HG03354 (cell line): ENCODE data around the gene PGLYRP2.

ENCODE experiments used
- ATAC-seq: cut with Tn5 transposase; IDR thresholded peaks from one replicate; pipeline ENCODE4 v1.9.1; 2021; ENCODE audit warnings: mild to moderate bottlenecking; ENCODE audit not compliant: unreplicated experiment, poor library complexity, severe bottlenecking

The PGLYRP2 gene

DNA sequence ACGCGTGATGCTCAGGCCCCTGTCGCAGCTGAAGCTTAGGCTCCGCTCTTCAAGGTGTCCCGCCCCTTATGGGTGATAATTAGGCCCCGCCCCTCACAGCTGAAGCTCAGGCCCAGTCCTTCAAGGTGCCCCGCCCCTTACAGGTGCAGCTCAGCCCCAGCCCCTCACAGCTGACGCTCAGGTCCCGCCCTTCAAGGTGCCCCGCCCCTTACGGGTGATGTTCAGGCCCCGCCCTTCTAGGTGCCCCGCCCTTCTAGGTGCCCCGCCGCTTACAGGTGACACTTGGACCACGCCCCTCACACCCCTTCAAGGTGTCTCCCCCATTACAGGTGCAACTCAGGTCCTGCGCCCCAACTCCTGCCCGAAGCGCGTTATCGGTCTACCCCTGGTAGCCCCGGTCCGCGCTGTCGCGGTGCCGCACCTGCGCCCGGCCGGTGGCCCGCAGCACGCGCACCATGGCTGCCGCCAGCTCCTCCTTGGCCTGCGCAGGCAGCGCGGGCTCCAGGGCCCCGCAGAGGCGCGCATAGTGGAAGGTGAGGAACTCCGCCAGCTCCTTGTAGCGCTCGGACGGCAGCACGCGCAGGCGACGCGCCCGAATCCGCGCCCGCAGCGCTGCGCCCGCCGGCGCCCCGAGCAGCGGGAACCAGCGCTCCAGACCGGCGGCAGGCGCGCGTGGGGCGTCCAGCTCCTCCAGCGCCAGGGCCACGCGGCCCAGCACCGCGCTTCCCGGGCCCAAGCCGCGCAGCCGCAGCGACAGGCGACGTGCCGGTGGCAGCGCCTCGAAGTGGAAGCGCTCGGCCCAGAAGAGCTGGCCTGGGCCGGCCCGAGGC, 22.2 kb downstream of the PGLYRP2 start:
- ATAC-seq, result no peak

DNA sequence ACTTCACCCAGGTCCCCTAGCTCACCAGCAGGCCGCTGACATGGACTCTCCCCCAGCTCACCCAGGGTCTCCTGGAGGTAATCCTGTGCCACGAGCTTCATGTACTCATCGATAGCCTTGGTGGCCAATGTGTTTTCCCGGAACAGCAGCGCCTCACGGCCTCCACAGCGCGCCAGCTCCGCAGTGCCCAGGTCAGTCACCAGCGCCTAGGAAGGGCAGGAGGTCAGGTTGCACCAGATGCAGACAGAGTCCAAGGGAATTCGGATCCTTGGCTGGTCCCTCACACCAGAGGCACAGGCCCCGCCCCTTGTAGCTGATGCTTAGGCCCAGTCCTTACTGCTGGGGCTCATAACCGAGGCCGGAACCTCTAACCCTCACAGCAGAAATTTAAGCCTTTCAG, 22.9 kb downstream of the PGLYRP2 start:
- ATAC-seq, result no peak

DNA sequence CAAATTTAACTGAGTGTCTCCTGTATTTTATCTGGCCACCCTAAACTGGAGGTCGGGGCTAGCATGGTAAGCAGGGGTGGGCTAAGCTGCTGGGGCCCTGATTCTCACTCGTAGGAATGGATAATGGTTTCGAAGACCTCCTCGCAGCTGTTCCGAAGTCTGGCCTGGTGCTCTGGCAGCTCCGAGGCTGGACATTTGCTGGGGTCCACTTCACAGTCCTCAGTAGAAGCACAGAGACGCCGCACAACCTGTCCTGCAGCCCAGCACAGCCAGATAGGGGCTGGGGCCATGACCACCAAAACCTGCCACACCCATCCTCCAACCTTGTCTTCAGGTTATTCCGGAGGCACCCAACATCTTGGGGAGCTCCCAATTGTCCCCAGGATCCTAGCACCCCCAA, 23.3 kb downstream of the PGLYRP2 start:
- no peak for ATAC-seq

DNA sequence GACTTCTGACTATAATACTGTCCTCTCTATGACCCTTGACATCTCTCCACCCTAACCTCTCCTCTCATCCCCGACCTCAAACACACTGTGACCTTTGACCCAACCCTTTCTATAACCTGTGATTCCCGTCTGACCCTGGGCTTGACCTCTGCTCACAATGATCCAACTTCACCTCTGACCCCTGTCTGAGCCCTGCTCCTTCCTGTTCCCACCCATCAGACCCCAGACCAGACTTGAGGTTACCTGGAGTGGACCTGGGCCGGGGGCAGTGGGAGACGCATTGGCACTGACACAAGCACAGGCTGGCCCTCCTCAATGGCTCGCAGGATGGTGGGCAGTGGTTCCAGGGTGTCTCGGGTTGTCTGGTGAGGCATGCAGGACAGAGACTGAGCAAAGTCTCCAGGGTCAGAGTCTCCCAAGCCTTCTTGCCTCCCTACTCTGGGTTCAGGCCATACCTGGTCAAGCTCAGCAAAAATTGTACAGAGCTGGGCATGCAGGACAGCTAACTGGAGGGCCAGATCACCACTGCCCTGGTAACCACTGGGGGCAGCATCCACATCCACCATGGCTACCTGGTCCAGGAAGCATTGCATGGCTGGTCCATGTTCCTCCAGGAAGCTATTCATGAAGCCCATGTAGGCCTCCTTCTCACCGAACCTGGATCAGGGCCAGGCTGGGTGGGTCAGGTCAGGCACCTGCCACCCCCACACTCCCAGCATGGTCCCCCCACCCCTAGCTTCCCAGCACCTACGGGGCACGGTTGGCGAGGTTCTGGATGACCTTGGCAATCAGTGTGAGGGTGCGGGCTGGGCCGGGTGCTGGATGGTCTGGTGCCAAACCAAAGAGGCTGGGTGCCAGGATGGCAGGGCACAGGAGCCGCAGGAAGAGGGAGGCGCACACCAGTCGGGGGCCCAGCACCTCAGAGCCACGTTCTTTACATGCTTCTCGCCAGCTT, 25.1 kb downstream of the PGLYRP2 start:
- ATAC-seq, result no peak

DNA sequence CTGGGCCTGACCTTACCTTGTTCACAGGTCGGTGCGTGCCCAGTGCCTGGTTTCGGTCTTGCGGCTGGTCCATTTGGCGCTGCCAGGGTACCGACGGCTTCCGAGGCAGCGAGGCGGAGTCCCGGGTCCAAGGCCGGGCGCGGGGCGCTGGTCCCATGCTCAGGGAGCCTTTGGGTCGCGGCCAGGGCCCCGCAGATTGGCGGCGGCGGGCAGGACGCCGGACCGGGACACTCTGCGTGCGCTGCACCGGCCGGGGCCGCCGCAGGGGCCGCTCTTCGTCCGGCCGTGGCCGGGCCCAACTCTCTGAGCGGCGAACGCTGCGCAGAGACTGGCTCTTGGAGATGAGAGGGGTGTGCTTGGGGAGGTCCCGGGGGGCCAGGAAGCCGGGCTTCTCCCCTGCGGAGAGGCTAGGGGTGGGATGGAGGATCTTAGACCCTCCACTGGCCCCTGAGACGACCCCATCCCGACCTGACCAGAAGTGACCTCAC, 26.2 kb downstream of the PGLYRP2 start:
- ATAC-seq, result no peak

DNA sequence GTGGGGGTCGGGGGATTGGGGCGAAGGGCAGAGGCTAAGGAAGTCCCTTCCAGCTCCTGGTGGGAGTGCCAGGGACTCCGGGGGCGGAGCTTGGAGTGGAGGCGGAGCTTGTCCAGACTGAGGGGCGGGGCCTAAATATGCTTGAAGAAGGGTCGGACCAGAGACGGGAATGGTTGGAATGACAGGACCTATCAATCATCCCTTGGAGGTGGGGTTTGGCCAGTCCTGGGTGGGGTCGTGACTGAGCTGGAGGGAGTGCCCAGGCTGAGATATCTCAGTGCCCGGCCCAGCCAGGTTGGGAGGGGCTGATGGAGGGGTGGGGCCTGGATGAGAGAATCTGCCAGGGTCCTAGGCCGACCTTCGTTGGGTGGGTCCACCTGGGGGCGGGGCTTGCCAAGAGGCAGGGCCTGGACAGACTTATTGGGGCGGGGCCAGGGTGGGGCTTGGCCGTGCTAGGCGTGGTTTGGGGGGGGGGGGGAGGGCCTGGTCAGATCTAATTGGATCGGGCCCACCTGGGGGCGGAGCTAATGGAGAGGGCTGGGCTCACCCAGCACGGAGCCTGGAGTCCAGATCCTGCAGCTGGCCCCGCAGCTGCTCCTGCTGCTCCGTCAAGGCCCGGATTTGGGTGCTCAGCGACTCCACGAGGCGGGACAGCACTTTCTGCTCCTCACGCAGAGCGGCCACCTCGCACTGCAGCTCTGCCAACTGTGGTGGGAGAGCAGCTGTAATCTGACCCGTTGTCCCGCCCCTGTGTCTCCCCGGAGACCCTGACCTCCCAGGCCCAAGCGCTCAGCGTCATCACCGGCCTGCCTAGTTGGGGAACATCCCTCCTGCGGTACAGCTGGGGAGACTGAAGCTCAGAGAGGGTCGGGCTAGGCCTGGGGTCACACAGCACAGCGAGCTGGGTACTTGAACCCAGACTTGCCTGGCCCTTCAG, 26.9 kb downstream of the PGLYRP2 start:
- ATAC-seq, result no peak

DNA sequence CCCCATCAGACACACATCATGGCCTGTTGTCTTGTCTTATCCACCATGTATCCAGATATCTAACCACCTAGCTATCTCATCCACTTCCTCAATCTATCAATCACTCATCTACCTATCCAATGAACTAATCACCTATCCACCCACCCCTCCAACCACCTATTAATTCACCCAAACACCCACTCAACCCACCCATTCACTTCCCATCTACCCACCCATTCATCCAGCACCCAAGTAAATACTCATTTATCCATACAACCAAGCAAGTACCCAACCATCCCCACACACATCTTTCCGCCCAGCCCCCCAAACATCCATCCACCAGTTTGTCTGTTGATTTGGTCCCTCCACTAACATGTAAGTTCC, 28.8 kb downstream of the PGLYRP2 start:
- no peak for ATAC-seq

DNA sequence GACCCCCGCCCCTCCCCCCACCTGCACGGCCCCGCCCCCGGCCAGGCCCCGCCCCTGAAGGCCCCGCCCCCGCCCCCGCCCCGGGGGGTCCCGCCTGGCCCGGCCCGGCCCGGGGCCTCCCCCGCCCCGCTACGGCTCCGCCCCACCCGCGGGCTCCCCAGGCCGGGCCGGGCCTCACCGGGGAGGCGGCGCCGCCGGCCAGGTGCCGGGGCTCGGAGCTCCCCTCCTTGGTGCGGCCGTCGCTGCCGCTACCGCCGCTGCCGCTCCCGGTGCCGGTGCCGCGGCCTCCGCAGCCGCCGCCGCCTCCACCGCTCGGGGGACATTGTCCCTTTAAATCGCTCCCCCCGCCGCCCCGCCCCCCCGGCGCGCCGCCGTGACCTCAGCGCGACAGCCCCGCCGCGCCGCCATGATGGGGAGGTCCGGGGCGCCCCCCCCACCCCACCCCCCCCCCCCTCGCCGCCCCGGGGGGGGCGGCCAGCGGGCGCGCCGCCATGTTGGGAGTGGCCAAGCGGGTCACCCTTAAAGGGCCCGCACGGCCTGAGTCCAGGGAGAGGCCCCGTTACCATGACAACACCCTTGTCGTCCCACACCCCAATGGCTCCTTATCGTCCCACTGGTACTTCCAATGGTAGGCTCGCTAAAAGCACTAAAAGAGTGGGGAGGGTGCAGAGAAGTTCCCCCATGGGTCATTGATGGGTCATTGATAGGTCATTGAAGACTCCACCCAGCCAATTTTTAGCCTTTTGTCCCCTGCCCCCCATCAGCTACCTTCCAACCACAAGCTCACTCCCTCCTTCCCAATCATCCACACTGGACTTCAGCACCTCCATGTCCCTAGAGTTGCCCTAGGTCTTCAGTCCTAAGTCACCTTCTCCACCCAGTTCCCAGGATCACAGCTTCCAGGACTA, 29.4 kb downstream of the PGLYRP2 start, which contains the start of gene WIZ:
Gene WIZ (minus strand): TSS at position 337 of the 908 bp plus-strand sequence. CDS start 1,649 bp downstream, outside the sequence.
- ATAC-seq, result peak; percentile 50

DNA sequence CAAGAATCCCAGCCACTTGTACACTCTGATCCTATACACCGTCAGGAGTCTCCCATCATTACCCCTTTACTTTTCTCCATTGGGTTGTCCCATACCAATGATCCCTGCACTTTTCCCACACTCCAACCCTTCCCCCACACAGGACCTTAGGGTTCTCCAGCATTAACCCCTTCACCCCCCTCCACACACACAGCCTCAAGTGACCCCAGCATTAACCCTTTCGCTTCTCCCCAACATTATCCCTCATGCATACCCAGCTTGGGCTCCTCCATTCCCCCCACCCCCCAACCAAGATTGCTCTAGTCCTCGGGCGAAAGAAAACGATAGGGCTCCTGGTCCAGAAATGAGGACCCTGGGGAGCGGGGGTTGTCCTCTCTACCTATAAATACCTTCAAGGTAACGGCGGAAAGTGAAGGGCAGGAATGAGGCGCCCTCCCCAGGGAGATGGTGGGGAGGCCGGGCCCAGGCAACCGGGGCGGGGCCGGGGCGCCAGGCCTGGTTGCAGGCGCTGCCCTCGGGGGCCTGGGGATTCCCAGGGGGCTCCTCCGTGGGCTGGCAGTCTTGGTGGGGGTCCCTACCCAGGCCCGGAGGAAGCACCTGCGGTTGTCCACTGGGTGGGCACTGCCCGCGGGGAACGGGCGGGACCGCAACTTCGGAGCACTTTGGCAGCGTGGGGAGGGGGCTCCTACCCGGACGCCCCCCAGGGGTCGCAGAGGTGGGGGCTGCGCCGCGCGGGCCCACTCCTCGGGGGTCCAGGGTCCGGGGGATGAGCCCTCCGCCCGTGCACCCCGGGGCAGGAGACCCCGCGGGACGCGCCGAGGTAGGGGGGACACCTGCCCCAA, 30.3 kb downstream of the PGLYRP2 start:
- no peak for ATAC-seq

DNA sequence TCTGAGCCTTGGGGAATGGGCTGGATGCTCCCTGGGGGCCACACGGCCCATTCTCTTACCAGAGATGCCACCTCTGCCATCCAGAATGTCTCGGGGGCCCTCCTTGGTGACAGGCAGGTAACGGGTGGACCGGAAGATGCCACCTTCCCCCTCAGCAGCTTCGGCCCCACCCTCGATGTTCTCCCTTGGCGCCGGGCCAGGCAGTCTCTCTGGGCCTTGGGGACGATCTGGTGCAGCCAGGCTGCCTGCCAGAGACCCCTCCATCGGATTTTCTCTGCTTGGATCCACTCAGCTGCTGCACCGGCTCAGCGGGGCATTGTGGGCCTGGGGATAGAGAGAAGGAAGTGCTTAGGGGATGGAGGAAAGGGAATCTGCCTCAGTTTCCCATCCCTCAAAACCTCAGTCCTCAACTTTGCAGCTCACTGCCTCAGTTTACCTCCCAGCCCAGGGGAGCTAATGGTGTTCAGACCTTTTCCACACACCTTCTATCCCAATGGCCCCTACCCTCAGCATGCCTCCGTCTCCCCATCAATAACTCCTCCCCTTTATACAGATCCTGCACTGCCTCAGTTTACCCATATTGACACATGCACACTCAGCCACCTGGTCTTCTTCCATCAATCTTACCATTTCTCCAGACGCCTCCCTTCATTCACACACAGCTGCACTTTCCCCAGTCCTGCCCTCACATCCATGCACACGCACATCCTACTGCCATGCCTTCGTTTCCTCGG, 31.1 kb downstream of the PGLYRP2 start:
- no peak for ATAC-seq

DNA sequence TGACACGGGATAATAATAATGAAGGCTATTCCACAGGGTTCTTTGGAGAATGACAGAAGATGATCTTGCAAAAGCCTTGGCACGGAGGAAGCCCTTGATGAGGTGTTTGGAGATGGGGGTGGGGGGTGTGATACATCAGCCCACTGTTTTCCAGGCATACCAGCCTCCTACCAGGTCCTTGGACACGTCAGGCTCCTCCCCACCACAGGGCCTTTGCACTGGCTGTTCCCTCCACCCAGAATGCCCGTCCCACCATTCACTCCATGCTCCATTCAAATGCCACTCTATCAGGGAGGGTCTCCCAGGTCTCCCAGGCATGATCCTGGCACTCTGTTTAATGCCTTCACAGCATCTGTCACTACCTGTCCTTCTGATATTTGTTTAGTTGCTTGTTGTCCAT, 32.2 kb downstream of the PGLYRP2 start:
- ATAC-seq, result no peak

DNA sequence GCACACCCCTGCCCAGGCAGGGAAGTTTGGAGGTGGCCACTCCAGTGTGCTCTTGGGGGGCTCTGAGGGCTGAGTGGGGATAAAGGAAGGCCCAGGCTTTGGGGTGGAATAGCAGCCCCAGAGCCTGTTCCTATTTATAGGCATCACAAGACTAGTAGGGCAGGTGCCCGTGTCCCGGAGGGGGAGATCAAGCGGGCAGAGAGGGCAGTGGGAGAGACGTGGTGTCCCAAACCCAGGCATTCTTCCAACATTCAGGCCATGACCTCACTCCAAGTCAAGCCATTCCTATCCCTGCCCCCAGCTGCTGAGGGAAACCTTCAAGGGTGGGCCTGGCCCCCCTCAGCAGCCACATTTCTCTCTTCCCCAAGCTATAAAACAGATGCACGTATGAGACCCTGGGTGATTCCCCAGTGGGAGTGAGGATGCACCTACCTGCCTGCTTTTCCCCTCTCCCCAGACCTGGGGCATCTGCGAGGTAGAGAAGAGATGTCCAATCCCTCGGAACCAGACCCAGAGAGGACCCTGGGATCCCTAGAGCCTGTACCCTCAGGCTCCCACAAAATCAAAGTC, 33.4 kb downstream of the PGLYRP2 start:
- no peak for ATAC-seq

DNA sequence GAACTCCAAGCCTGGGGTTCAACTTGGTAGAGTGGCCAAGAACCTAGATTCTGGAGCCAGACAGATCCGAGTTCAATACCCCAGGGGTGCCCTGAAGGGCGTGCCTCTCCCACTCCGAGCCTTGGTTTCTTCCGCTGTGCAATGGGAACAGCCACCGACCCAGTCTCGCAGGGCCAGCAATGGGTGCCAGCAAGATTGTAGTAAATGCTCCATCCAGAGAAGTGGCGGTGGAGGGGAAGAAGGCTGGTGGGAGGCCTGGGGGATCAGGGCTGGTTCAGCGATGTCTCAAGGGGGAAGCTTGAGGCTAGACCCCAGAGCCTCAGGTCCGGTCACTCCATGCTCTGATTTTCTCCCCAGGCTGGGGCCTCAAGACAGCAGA, 34.1 kb downstream of the PGLYRP2 start:
- ATAC-seq, result no peak

DNA sequence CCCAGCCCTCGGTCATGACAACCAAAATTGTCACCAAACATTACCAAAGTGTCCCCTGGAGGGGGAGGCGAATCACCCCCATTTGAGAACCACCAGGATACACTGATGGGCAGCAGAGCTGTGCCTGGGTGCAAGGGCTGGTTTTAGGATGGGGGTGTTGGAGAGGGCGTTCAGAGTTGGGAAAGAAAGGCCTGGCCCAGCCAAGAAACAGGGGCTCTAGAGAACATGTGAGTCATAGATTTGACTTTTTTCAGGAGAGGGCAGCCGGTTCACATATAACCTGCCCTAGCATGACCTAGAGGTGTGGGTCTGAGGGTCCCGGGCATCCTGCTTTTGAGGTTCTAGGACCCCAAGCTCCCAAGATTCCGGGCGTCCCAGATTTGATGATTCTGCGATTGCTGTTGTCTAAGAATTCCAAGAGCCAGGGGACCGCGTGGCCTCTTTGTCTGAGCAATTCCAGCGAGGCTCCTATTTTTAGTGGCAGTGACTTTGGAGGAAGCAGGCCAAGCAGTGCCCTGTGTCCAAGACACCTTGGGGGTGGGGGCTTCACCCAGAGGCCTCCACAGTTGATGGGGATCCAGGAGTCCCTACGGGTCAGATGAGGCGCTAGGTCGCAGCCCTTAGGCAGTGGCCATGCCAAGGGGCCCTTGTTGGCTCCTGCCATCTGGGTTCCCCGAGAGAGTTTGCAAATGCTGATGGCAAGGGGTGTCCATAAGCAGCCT, 34.6 kb downstream of the PGLYRP2 start:
- no peak for ATAC-seq

DNA sequence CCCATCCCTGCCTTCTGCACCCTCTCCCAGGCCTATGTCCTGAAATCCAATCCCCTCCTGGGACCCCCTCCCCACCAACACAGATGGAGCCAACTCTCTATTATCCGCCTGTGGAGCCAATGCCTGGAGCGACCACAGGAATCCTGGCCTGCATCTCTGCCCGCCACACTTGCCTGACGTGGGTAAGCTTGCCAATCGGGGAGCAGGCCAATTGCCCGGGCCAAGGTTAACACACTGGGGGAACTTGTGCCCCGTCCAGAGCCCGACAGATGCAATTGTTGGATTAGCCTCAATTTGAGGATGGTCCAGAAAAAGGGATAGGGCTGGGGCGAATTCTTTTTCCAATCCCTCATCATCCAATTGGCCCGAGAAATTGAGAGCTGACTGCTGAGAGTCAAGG, 35.5 kb downstream of the PGLYRP2 start:
- no peak for ATAC-seq

DNA sequence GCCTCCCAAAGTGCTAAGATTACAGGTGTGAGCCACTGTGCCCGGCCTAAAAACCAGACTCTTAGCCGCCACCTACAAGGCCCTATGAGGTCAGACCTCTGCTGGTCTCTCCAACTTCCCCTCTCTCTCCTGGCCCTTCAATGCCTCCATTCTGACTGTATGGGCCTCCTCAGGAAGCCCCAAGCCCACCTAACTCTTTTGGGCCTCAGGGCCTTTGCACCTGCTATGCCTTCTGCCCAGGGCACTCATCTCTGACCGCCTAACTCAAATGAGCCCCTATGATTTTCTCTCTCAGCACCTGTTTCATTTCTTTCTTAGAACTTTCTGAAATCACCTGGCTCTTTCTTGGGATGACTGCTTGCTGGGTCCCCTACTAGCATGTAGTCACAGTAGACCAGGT, 36.0 kb downstream of the PGLYRP2 start:
- no peak for ATAC-seq
